ENCODE measurements around the gene CTDSPL. TPM values are rescaled to one million over a fixed set of nuclear protein-coding genes. Genes with fewer than 3 reads are reported as not detected.
A peak's percentile ranks its signal among the peaks of the same experiment; 100 is the strongest.

Gene CTDSPL
- total RNA-seq, 1 experiment from 2014 or later = 34.4 TPM

DNA sequence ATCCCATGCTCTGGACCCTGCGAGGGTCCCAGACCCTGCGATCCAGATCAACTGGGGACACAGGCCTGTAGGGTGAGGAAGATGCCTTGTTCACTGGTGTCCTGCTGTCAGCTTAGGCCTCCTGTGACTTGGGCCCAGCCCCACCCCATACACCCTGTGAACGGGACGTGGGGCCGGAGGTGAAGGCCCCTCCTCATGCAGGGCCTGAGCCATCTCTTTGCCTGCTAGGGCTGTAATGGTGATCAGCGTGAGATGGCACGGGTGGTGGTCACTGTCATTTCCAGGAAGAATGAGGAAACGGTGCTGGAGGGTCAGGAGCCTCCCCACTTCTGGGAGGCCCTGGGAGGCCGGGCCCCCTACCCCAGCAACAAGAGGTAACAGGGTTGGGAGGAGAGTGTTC is 141.3 kb downstream of the CTDSPL start:
- TF ChIP-seq ZBTB33 (IDR thresholded peaks at IDR 0.05; ENCODE audit: extremely low read depth, insufficient replicate concordance, low read length) (no peak), SIN3A (IDR thresholded peaks at IDR 0.05; ENCODE audit: low read depth) (no peak), TCF7L2 (IDR thresholded peaks at IDR 0.05; ENCODE audit: borderline replicate concordance, extremely low read depth, insufficient read depth, insufficient read length) (no peak), CBX3 (IDR thresholded peaks at IDR 0.05; ENCODE audit: low read depth) (no peak), ATF3 (IDR thresholded peaks at IDR 0.05) (no peak), JUND (IDR thresholded peaks at IDR 0.05) (no peak)
- no peaks in the 10 kb centered on the region for H4K20me1 ChIP-seq (ENCODE audit: insufficient read depth)
- H3K27me3 ChIP-seq (ENCODE audit: insufficient read depth, low read length) = no peaks in the 10 kb centered on the region
- H3K4me2 ChIP-seq (ENCODE audit: low read length) = no peak overlapping the region
- intact Hi-C loops (cut with micrococcal nuclease) = loop anchor here (1.0 to 2.0 kb wide), 2 partner anchors 29 to 148 kb away; no protein-coding TSS in a partner anchor
- POLR2A ChIA-PET = no interaction called here
- no peak overlapping the region for H3K9ac ChIP-seq (ENCODE audit: low read length)
- peaks cover 9 to 38% of the 10 kb centered on the region in 2 experiments for H3K4me1 ChIP-seq (ENCODE audit: control insufficient read depth in 1 of 2, insufficient read depth in 2 of 2, low read length in 2 of 2)
- no TSS peak for BruUV-seq (replicated peaks)
- H2AFZ ChIP-seq (ENCODE audit: low read depth, low read length, poor library complexity, severe bottlenecking) = no peak overlapping the region
- no peak overlapping the region for H3K27ac ChIP-seq (ENCODE audit: low read depth, low read length)
- no peak overlapping the region for H3K4me3 ChIP-seq (replicated peaks in 1 of 2; ENCODE audit: low read depth in 1 of 2, low read length in 2 of 2)
- H3K9me2 ChIP-seq (ENCODE audit: insufficient read depth) = no peaks in the 10 kb centered on the region
- CTCF ChIA-PET = interaction anchor here (1.0 to 1.6 kb wide), 5 partner anchors 114 to 341 kb away, joined by 3 to 5 read pairs (median 4); no protein-coding TSS in a partner anchor
- RAD21 ChIA-PET (ENCODE audit: low non-redundant PET in 1 of 2, low total read pairs in 2 of 2, uncharacterized antibody in 2 of 2, unreplicated experiment in 2 of 2) = no interaction called here
- DNase-seq (ENCODE audit: low read depth, low spot score) = no peak
- no peak for ATAC-seq
- H3K36me3 ChIP-seq (ENCODE audit: control insufficient read depth in 1 of 2, insufficient read depth in 2 of 2, low read length in 2 of 2) = no peaks in the 10 kb centered on the region
- H3K9me3 ChIP-seq (ENCODE audit: control insufficient read depth in 1 of 2, insufficient read depth in 1 of 2, low read depth in 1 of 2, low read length in 2 of 2) = no peaks in the 10 kb centered on the region
- no peaks in the 10 kb centered on the region for H3K79me2 ChIP-seq (ENCODE audit: insufficient read depth, low read length)

DNA sequence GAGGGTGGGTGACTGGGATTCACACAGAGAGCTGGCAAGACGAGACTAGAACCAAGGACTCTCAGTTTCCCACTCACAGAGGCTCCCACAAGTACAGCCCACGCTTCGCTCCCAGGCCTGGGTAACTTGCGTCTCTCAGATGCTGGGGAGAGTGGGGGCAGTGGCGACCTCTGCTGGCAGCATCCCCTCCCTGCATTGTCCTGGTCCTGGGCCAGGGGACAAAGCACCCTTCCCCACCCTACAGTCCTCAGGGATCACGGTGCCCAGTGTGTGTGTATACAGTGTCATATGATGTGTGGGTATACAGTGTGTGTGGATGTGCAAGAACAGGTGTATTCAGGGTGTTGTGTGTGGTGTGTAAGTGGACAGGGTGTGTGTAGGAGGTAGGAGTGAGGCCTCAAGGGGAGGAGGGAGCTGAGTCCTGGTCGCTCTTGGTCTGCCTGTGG is 141.7 kb downstream of the CTDSPL start:
- H3K27ac ChIP-seq (ENCODE audit: low read depth, low read length) = no peak overlapping the region
- no peak for TF ChIP-seq JUND (IDR thresholded peaks at IDR 0.05)
- peak in 2 of 3 experiments; percentile 98; a peak in 4 of 6 replicates for TF ChIP-seq CTCF (IDR thresholded peaks at IDR 0.05 in 2 of 3, conservative IDR thresholded peaks at IDR 0.05 in 1 of 3; ENCODE audit: borderline replicate concordance in 1 of 3, insufficient read depth in 1 of 3, low read depth in 2 of 3, low read length in 2 of 3)
- DNase-seq (ENCODE audit: low read depth, low spot score) (no peak), ATAC-seq (peak; percentile 47)
- H3K4me1 ChIP-seq (ENCODE audit: control insufficient read depth in 1 of 2, insufficient read depth in 2 of 2, low read length in 2 of 2) = peaks cover 6 to 34% of the 10 kb centered on the region in 2 experiments
- no peaks in the 10 kb centered on the region for H3K27me3 ChIP-seq (ENCODE audit: insufficient read depth, low read length)
- H3K4me2 ChIP-seq (ENCODE audit: low read length) = no peak overlapping the region
- intact Hi-C loops (cut with micrococcal nuclease) = loop anchor here (1.0 to 2.0 kb wide), 2 partner anchors 29 to 149 kb away; no protein-coding TSS in a partner anchor
- no peaks in the 10 kb centered on the region for H3K36me3 ChIP-seq (ENCODE audit: control insufficient read depth in 1 of 2, insufficient read depth in 2 of 2, low read length in 2 of 2)
- ChIA-PET CTCF (interaction anchor here (0.9 to 1.6 kb wide), 8 partner anchors 10 to 659 kb away, joined by 3 to 8 read pairs (median 4); no protein-coding TSS in a partner anchor), POLR2A (no interaction called here), RAD21 (ENCODE audit: low non-redundant PET in 1 of 2, low total read pairs in 2 of 2, uncharacterized antibody in 2 of 2, unreplicated experiment in 2 of 2) (interaction anchor here in 1 of 2 experiments (0.5 kb wide), 1 partner anchor 169 kb away, joined by 3 read pairs; no protein-coding TSS in a partner anchor)
- no peak overlapping the region for H3K9ac ChIP-seq (ENCODE audit: low read length)
- H4K20me1 ChIP-seq (ENCODE audit: insufficient read depth) = no peaks in the 10 kb centered on the region
- no peaks in the 10 kb centered on the region for H3K79me2 ChIP-seq (ENCODE audit: insufficient read depth, low read length)
- H2AFZ ChIP-seq (ENCODE audit: low read depth, low read length, poor library complexity, severe bottlenecking) = no peak overlapping the region
- H3K9me2 ChIP-seq (ENCODE audit: insufficient read depth) = no peaks in the 10 kb centered on the region
- no peak overlapping the region for H3K4me3 ChIP-seq (replicated peaks in 1 of 2; ENCODE audit: low read depth in 1 of 2, low read length in 2 of 2)
- no TSS peak for BruUV-seq (replicated peaks)
- no peaks in the 10 kb centered on the region for H3K9me3 ChIP-seq (ENCODE audit: control insufficient read depth in 1 of 2, insufficient read depth in 1 of 2, low read depth in 1 of 2, low read length in 2 of 2)

All from HCT116 (cell line).